Measurements from ENCODE around the gene GPR157.

GPR157 gene

GRCh38 chr1:9079988-9080704, 48.8 kb downstream of the GPR157 start:
- TF ChIP-seq CTCF (IDR thresholded peaks at IDR 0.05; ENCODE audit: insufficient read depth, low read depth, low read length, missing control alignments), result no peak
- DNase-seq (ENCODE audit: low read depth), result no peak

GRCh38 chr1:9078752-9079500, 50.0 kb downstream of the GPR157 start:
- no peak overlapping the region for H3K4me3 ChIP-seq (ENCODE audit: low read length)
- TF ChIP-seq CTCF (IDR thresholded peaks at IDR 0.05; ENCODE audit: insufficient read depth, low read depth, low read length, missing control alignments), result no peak
- peak; percentile 22 for DNase-seq (ENCODE audit: low read depth)

More at GRCh38 chr1:9079988-9080704, 48.8 kb downstream of the GPR157 start:
- no peak overlapping the region for H3K4me3 ChIP-seq (ENCODE audit: low read length)

GRCh38 chr1:9078015-9078751, 50.7 kb downstream of the GPR157 start:
- TF ChIP-seq CTCF (IDR thresholded peaks at IDR 0.05; ENCODE audit: insufficient read depth, low read depth, low read length, missing control alignments), result no peak
- H3K4me3 ChIP-seq (ENCODE audit: low read length), result no peak overlapping the region
- peak; percentile 25 for DNase-seq (ENCODE audit: low read depth)

GRCh38 chr1:9075022-9075421, 53.9 kb downstream of the GPR157 start:
- no peak overlapping the region for H3K4me3 ChIP-seq (ENCODE audit: low read length)
- TF ChIP-seq CTCF (IDR thresholded peaks at IDR 0.05; ENCODE audit: insufficient read depth, low read depth, low read length, missing control alignments), result no peak
- DNase-seq (ENCODE audit: low read depth), result peak; percentile 58

- no peak overlapping the region for H3K4me3 ChIP-seq (ENCODE audit: low read length)
- no peak for TF ChIP-seq CTCF (IDR thresholded peaks at IDR 0.05; ENCODE audit: insufficient read depth, low read depth, low read length, missing control alignments)
- DNase-seq (ENCODE audit: low read depth), result no peak
Observed at GRCh38 chr1:9073143-9073542, 55.8 kb downstream of the GPR157 start.

GRCh38 chr1:9071554-9072235, 57.2 kb downstream of the GPR157 start:
- no peak for TF ChIP-seq CTCF (IDR thresholded peaks at IDR 0.05; ENCODE audit: insufficient read depth, low read depth, low read length, missing control alignments)
- H3K4me3 ChIP-seq (ENCODE audit: low read length), result no peak overlapping the region
- no peak for DNase-seq (ENCODE audit: low read depth)
